Measurements from ENCODE around the gene ITPR1. TPM values are rescaled to one million over a fixed set of nuclear protein-coding genes. Genes with fewer than 3 reads are reported as not detected.

The ITPR1 gene
- total RNA-seq, 4 donors from 2014 or later = 9.5 to 24.1 (median 17.5) TPM

GRCh38 chr3:4828279-4829030, 335.3 kb downstream of the ITPR1 start:
- 50 to 54% methylated on average over 10 of the region's 10 CpGs for WGBS, 2 donors
- H3K4me3 ChIP-seq (ENCODE audit: low read depth, poor library complexity, severe bottlenecking) = no peak overlapping the region
- no peak for TF ChIP-seq POLR2A (IDR thresholded peaks at IDR 0.05)
- TF ChIP-seq, protein P1, sequence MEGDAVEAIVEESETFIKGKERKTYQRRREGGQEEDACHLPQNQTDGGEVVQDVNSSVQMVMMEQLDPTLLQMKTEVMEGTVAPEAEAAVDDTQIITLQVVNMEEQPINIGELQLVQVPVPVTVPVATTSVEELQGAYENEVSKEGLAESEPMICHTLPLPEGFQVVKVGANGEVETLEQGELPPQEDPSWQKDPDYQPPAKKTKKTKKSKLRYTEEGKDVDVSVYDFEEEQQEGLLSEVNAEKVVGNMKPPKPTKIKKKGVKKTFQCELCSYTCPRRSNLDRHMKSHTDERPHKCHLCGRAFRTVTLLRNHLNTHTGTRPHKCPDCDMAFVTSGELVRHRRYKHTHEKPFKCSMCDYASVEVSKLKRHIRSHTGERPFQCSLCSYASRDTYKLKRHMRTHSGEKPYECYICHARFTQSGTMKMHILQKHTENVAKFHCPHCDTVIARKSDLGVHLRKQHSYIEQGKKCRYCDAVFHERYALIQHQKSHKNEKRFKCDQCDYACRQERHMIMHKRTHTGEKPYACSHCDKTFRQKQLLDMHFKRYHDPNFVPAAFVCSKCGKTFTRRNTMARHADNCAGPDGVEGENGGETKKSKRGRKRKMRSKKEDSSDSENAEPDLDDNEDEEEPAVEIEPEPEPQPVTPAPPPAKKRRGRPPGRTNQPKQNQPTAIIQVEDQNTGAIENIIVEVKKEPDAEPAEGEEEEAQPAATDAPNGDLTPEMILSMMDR (IDR thresholded peaks at IDR 0.05) = no peak
- intact Hi-C loops (cut with DNase I; ENCODE audit: low total_unique reads) = no loop called here
- peak; percentile 59 to 88 for DNase-seq (ENCODE audit: low spot score in 2 of 2)

DNA sequence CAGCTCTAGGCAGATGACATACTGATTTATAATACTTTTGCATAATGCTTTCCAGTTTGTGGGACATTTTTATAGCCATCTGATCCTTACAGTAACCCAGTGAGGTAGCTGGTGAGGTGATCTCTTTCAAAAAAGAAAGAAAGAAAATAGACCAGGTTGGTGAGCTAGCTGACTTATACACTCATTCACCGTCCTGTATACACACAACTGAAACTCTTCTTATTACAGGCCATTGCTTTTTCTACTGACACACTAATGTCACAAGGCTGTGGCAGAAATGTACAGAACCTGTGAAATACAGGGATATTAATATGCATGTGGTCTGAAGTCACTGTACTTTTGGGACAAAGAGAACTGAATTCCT, 335.9 kb downstream of the ITPR1 start:
- H3K4me3 ChIP-seq (ENCODE audit: low read depth, poor library complexity, severe bottlenecking) = no peak overlapping the region
- intact Hi-C loops (cut with DNase I; ENCODE audit: low total_unique reads) = no loop called here
- no peak for TF ChIP-seq POLR2A (IDR thresholded peaks at IDR 0.05)
- TF ChIP-seq, protein P1 (IDR thresholded peaks at IDR 0.05) = no peak
- 92 to 95% methylated on average over 1 of the region's 1 CpG for WGBS, 2 donors
- no peak for DNase-seq (ENCODE audit: low spot score in 2 of 2)

DNA sequence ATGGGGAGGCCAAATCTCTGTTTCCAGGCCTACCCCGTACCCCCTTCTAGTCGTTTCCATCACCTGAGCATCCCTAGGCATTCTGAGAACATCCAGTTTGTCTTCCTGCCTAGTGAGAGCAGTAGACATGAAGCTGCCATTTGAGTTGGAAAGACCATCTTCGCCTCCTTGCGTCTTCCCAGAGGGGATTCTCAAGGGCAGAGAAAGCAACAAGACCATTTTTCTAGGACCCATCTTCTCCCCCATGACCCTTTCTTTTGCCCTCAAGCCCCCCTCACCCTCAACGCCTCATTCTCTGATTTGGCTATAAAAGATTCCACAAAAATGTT, 337.4 kb downstream of the ITPR1 start:
- no peak for DNase-seq (ENCODE audit: low spot score in 2 of 2)
- 91 to 93% methylated on average over 5 of the region's 5 CpGs for WGBS, 2 donors
- TF ChIP-seq, protein P1 (IDR thresholded peaks at IDR 0.05) = no peak
- TF ChIP-seq POLR2A (IDR thresholded peaks at IDR 0.05) = no peak
- H3K4me3 ChIP-seq (ENCODE audit: low read depth, poor library complexity, severe bottlenecking) = no peak overlapping the region
- intact Hi-C loops (cut with DNase I; ENCODE audit: low total_unique reads) = no loop called here

GRCh38 chr3:4831580-4831950, 338.4 kb downstream of the ITPR1 start:
- intact Hi-C loops (cut with DNase I; ENCODE audit: low total_unique reads) = no loop called here
- H3K4me3 ChIP-seq (ENCODE audit: low read depth, poor library complexity, severe bottlenecking) = no peak overlapping the region
- no peak for DNase-seq (ENCODE audit: low spot score in 2 of 2)
- TF ChIP-seq, protein P1 (IDR thresholded peaks at IDR 0.05) = no peak
- TF ChIP-seq POLR2A (IDR thresholded peaks at IDR 0.05) = no peak
- WGBS, 2 donors = 9 to 53% methylated on average over 4 of the region's 4 CpGs

GRCh38 chr3:4833471-4833870, 340.3 kb downstream of the ITPR1 start:
- 94 to 96% methylated on average over 5 of the region's 5 CpGs for WGBS, 2 donors
- intact Hi-C loops (cut with DNase I; ENCODE audit: low total_unique reads) = no loop called here
- TF ChIP-seq POLR2A (IDR thresholded peaks at IDR 0.05) = no peak
- TF ChIP-seq, protein P1 (IDR thresholded peaks at IDR 0.05) = no peak
- DNase-seq (ENCODE audit: low spot score in 2 of 2) = no peak
- no peak overlapping the region for H3K4me3 ChIP-seq (ENCODE audit: low read depth, poor library complexity, severe bottlenecking)

GRCh38 chr3:4834403-4834866, 341.3 kb downstream of the ITPR1 start:
- H3K4me3 ChIP-seq (ENCODE audit: low read depth, poor library complexity, severe bottlenecking) = no peak overlapping the region
- DNase-seq (ENCODE audit: low spot score in 2 of 2) = no peak
- WGBS, 2 donors = 82 to 94% methylated on average over 8 of the region's 8 CpGs
- intact Hi-C loops (cut with DNase I; ENCODE audit: low total_unique reads) = no loop called here
- no peak for TF ChIP-seq POLR2A (IDR thresholded peaks at IDR 0.05)
- TF ChIP-seq, protein P1 (IDR thresholded peaks at IDR 0.05) = no peak
